GM21737 (cell line): ENCODE data around the gene MKRN1.
"Not testable (repeated sequence)": the region's sequence is repeated elsewhere in the genome, so short reads cannot be mapped to it uniquely, and the experiment has no call there.

ENCODE experiments used
- ATAC-seq: cut with Tn5 transposase; IDR thresholded peaks from one replicate; pipeline ENCODE4 v1.9.1; 2021; ENCODE audit warnings: mild to moderate bottlenecking, moderate library complexity; ENCODE audit not compliant: unreplicated experiment

MKRN1 gene

DNA sequence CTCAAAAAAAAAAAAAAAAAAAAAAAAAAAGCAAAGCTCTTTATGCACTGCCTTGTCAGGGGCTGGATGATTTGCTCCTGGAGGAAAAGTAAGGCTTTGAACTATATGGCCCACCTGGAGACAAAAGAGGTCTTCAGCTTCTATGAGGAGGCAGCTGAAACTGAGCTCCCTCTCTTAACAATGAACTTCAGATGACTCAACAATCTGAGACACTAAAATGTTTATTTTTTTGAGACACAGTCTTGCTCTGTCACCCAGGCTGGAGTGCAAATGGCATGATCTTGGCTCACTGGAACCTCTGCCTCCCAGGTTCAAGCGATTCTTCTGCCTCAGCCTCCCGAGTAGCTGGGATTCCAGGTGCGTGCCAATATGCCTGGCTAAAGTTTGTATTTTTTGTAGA, 38.7 kb downstream of the MKRN1 start:
- no peak for ATAC-seq

DNA sequence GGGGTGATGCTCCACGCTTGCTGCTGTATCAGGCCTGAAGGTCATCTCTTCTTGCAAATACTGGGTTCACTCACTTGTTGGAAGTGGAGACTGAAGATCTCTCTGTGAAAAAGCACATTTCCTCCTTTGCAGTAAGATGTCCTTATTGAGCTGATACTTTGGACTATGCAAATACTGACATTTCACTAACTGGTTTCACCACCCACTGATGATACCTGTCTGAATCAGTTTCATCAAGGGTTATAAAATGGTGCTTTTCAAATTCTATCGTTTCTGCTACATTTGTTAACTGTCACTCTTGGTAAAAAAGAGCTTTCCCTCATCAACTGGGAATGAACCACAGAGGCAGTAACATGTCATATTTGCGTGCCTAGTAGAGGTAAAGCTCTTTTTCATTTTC, 39.9 kb downstream of the MKRN1 start:
- no peak for ATAC-seq

DNA sequence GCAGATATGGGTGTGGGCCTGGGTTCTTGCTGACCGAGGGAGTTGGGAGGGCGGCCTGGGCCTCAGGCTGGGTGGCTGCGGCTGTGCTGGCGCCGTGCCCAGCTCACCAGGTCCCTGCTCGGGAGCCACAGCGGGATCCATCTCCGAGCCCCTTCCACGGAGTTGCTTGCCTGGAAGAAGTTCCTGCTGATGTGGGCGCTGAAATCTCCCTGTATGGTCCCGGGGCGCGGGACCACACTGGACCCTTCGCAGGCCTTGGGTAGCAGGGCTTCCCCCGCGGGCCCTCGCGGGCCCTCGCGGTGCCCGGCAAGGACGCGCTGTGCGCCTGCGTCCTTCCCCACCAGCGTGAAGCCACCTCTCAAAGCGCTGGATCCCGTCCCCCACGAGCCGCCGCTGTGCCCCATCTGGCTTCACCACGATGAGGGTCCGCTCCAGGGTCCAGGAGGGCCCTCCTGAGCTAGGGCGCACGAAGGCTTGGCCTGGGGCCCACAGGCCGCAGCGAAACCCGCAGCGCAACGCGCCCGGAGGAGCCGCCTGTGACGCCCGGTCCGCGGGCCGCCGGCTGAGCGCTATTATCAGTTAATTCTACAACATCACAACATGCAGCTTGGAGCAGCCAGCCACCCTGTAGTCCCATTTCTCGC, 43.9 kb downstream of the MKRN1 start:
- no peak for ATAC-seq

DNA sequence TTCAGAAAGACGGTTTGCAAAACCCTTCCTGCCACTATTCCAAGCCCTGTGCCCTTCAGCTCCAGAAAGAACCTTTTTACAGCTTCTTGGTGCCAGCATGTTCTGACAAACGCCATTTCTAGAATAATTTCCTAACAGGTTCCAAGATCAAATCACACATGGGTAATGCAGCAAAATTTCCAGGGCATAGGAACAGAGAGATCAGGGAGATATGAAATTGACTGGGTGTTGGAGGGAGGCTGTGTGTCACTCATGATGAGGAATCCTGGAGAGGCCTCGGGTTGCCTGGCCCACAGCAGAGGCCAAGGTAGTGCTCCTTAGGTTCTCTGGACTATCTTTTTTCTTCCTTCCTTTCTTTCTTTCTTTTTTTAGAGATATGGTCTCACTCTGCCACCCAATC, 45.9 kb downstream of the MKRN1 start:
- no peak for ATAC-seq

DNA sequence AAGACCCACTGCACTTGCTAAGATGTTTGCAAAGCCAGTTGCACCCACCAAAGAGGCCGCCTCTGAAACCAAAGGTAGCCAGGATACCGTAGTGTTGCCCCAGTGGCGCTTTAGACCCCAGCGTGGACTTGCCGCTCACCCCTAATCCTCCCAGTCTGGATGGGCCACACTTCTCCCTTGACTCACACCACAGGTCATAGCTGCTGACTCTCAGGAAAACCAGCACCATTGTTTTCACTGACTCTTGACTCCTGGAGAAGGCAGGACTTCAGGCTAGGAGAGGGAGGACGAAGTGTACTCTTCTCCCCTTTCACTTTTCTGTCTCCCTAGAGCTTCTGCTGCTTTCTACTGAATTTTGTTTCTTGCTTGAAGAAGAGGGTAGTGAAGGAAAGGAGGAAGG, 53.2 kb downstream of the MKRN1 start:
- no peak for ATAC-seq

DNA sequence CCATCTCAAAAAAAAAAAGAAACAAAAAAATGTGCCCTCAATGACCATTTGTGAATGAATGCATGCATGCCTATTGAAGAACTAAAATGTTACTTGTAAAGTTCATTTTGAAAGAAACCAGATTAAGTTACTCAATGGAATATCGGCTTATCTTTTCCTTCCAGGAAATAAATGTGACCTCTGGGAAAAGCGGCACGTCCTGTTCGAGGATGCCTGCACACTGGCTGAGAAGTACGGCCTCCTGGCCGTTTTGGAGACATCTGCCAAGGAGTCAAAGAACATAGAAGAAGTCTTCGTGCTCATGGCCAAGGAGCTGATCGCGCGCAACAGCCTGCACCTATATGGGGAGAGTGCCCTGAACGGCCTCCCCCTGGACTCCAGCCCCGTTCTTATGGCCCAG, 53.6 kb downstream of the MKRN1 start:
- ATAC-seq, result no peak

DNA sequence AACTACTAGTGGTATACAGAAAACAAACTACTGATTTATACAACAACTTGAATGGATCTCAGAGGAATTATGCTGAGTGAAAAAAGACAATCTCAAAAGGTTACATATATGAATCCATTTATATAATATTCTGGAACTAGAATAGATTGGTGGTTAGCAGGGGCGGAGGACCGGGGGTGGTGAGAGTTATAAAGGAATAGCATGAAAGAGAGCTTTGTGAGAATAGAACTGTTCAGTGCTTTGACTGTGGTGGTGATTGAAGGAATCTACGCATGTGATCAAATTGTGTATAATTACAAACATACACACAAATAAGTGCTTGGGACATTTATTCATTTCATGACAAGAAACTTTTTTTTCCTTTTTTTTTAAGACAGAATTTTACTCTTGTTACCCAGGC, 55.8 kb downstream of the MKRN1 start:
- no peak for ATAC-seq

DNA sequence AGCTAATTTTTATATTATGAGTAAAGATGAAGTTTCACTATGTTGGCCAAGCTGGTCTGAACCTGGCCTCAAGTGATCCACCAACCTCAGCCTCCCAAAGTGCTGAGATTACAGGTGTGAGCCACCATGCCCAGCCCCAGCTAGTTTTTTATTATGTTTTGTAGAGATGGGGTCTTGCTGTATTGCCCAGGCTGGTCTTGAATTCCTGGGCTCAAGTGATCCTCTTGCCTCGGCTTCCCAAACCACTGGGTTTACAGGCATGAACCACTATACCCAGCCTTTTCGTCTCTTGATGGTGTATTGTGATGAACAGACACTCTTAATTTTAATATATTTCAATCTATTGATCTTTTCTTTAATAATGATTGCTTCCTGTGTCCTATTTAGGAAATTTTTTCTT, 57.8 kb downstream of the MKRN1 start:
- no peak for ATAC-seq

DNA sequence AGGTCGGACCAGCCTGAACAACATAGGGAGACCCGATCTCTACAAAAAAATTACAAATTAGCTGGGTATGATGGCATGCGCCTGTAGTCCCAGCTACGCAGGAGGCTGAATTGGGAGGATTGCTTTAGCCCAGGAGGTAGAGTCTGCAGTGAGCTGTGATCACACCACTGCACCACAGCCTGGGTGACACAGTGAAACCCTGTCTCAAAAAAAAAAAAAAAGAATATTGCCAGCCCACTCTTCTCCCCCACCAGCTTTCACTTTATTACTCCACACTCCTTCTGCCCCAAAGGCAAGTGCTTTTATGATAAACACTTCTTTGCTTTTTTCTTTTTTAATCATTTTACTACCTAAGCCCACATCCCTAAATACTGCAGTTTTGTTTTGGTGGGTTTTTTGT, 60.7 kb downstream of the MKRN1 start:
- ATAC-seq, result no peak

DNA sequence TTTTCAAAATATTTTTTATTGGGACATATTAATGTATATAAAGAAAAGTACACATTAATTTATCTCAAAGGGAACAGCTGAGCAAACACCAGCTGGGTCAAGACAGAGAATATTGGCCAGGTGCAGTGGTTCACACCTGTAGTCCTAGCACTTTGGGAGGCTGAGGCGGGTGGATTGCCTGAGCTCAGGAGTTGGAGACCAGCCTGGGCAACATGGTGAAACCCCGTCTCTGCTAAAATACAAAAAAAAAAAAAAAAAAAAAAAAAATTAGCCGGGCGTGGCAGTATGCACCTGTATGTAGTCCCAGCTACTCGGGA, 61.2 kb downstream of the MKRN1 start:
- not testable (repeated sequence) for ATAC-seq

DNA sequence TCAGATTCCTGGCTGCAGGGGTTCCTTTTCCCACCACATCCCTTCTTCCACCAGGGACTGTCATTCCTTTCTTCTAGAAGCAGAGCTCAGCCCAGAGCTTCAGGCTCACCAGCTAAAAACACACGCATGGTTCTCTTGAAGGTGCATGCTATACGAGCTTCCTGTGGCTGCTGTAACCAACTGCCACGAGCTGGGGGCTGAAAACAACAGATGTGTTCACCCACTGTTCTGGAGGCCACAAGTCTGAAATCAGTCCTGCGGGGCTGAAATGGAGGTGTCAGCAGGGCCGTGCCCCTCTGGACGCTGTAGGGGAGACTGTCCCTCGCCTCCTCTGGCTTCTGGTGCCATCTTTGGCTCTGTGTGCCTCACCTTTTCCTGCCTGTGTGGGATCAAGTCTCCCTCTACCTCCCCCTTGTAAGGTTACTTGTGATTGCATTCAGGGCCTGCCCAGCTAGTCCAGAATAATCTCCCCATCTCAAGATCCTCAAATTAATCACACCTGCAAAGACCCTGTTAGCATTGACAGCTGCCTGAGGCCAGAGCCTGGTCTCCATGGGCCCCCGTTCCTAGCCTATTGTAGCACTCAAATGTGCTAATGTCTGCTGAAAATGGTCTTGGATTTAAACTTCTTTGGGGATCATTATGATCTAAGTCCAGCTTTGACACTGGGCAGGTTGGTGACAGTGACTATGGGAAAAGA, 61.7 kb downstream of the MKRN1 start:
- ATAC-seq, result no peak

DNA sequence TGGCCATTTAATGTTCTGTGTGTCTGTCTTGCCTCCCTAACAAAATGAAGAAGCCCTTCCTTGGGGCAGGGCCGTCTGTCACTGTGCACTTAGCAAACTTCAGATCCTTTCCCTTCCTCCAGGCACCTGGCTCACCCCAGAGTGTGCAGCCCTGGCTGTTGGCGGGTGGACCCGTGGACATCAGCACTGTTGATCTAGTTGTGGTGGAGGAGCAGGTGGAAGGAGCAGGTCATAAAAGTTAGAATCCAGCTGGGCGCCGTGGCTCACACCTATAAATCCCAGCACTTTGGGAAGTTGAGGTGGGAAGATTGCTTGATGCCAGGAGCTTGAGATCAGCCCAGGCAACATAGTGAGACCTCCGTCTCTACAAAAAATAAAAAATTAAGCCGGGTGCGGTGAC, 62.7 kb downstream of the MKRN1 start:
- no peak for ATAC-seq

DNA sequence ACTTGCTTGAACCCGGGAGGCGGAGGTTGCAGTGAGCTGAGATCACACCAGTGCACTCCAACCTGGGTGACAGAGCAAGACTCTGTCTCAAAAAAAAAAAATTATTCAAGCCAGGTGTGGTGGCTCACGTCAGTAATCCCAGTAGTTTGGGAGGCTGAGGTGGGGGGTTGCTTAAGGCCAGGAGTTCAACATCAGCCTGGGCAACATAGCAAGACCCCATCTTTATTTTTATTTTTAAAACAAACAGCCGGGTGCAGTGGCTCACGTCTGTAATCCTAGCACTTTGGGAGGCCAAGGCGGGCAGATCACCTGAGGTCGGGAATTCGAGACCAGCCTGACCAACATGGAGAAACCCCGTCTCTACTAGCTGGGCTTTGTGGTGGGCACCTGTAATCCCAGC, 63.5 kb downstream of the MKRN1 start:
- not testable (repeated sequence) for ATAC-seq

DNA sequence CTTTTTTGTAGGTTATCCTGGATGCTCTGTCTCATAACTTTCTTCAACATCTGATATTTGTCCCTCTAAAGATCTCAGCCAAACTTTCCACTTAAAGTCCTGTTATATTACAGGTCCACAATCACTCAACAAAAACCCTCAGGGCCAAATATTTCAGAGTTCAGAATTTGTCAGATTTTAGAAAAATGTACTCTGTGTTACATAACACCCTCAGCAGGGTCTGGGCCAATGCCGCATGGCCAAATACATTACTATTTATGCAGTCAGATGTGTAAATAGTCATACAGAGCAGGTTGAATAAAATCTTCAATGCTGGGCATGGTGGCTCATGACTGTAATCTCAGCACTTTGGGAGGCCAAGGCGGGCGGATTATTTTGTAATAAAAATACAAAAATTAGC, 63.9 kb downstream of the MKRN1 start:
- ATAC-seq, result no peak

DNA sequence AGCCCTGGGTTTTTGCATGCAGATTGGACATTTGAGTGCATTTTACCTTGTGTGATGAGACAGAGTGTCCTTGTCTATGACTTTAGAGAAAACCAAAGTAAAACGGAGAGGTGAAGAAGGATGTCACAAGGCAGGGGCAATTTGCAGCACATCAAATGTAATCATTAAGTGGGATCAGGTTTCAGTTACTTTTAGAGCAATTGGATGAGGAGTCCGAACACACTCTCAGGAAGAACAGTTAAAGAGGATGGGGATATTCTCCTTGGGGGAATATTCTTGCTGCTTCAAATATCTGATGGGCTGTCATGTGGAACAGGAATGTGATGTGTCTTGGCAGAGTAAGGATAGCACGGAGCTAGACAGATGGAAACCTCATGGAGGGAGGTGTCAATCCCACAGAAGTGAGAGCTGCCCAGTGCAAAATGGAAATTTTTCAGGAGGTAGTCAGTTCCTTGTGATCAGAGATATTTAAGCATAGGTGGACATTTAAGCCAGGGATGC, 74.7 kb downstream of the MKRN1 start:
- no peak for ATAC-seq

DNA sequence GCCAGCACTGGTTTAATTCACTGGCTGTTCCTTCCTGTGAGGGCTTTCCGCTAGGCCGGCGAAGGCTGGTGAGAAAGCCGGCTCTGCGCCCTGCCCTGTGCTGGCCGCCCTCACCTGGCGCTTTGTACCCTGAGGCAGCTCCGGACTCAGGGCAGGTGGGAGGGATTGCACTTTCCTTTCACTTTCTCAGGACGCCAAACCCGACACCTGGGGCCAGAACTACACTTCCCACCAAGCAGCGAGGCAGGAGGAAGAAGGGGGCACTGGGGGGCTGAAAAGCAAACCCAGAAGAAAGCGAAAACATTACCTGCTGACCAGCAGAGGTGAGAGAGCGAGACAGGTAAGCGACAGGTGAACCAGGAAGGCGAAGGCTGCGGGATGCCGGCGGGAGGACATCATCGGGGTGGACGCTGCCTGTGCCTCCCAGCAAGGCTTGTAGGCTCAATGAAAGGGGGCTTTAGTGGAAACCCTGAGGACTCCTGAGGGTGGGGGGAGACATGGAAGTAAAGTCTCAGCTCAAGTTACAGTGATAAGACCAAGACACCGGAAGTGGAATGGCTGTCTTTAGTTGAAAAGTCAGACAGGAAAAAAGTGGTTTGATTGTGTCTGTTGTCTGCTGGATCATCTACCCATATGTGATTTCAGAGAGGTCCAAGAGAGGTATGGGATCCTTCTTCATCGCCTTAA, 75.3 kb downstream of the MKRN1 start, which contains the start of gene RAB19:
RAB19 (plus strand) TSS at position 181 of the 687 bp plus-strand sequence. CDS start 3,589 bp downstream, outside the sequence.
- ATAC-seq, result no peak
